ENCODE measurements around the gene RNF123. TPM values are rescaled to one million over a fixed set of nuclear protein-coding genes. Genes with fewer than 3 reads are reported as not detected.
A peak's percentile ranks its signal among the peaks of the same experiment; 100 is the strongest.

Gene RNF123
- polyA plus RNA-seq, 4 donors, result 32.1 to 45.3 (median 39.0) TPM

GRCh38 chr3:49657208-49657915 is 32.0 kb upstream of the RNF123 start:
- no peak for DNase-seq (ENCODE audit: low read depth in 4 of 4, low spot score in 2 of 4)

- no peak for DNase-seq (ENCODE audit: low read depth in 4 of 4, low spot score in 2 of 4)
Observed at GRCh38 chr3:49658711-49659110, 30.6 kb upstream of the RNF123 start.

- no peak for DNase-seq (ENCODE audit: low read depth in 4 of 4, low spot score in 2 of 4)
Observed at GRCh38 chr3:49659756-49660155, 29.6 kb upstream of the RNF123 start.

GRCh38 chr3:49661281-49661680 is 28.1 kb upstream of the RNF123 start:
- DNase-seq (ENCODE audit: low read depth in 4 of 4, low spot score in 2 of 4), result no peak

- DNase-seq (ENCODE audit: low read depth in 4 of 4, low spot score in 2 of 4), result no peak
Observed at GRCh38 chr3:49662021-49662420, 27.3 kb upstream of the RNF123 start.

GRCh38 chr3:49662720-49663413 is 26.5 kb upstream of the RNF123 start:
- no peak for DNase-seq (ENCODE audit: low read depth in 4 of 4, low spot score in 2 of 4)

- no peak for DNase-seq (ENCODE audit: low read depth in 4 of 4, low spot score in 2 of 4)
Observed at GRCh38 chr3:49663831-49664230, 25.5 kb upstream of the RNF123 start.

GRCh38 chr3:49664300-49664699 is 25.1 kb upstream of the RNF123 start:
- DNase-seq (ENCODE audit: low read depth in 4 of 4, low spot score in 2 of 4), result no peak

- no peak for DNase-seq (ENCODE audit: low read depth in 4 of 4, low spot score in 2 of 4)
Observed at GRCh38 chr3:49665822-49666519, 23.4 kb upstream of the RNF123 start.

GRCh38 chr3:49666592-49666991 is 22.8 kb upstream of the RNF123 start:
- no peak for DNase-seq (ENCODE audit: low read depth in 4 of 4, low spot score in 2 of 4)

- no peak for DNase-seq (ENCODE audit: low read depth in 4 of 4, low spot score in 2 of 4)
Observed at GRCh38 chr3:49667701-49668413, 21.5 kb upstream of the RNF123 start.

- DNase-seq (ENCODE audit: low read depth in 4 of 4, low spot score in 2 of 4), result no peak
Observed at GRCh38 chr3:49668414-49668797, 21.0 kb upstream of the RNF123 start.

GRCh38 chr3:49668861-49669260 is 20.5 kb upstream of the RNF123 start:
- DNase-seq (ENCODE audit: low read depth in 4 of 4, low spot score in 2 of 4), result no peak

- DNase-seq (ENCODE audit: low read depth in 4 of 4, low spot score in 2 of 4), result no peak
Observed at GRCh38 chr3:49669352-49669751, 20.0 kb upstream of the RNF123 start.

- DNase-seq (ENCODE audit: low read depth in 4 of 4, low spot score in 2 of 4), result no peak
Observed at GRCh38 chr3:49670940-49671290, 18.4 kb upstream of the RNF123 start.

GRCh38 chr3:49671291-49672288 is 17.8 kb upstream of the RNF123 start:
- peak in 2 of 4 donors; percentile 41 to 62 for DNase-seq (ENCODE audit: low read depth in 4 of 4, low spot score in 2 of 4)

GRCh38 chr3:49673121-49673714 is 16.1 kb upstream of the RNF123 start:
- DNase-seq (ENCODE audit: low read depth in 4 of 4, low spot score in 2 of 4), result no peak

GRCh38 chr3:49673715-49674496 is 15.5 kb upstream of the RNF123 start, which contains the start of gene APEH:
Gene APEH, plus strand, starts transcription at chr3:49674351. Its CDS starts 51 bp downstream, at chr3:49674402.
- peak; percentile 84 to 90 (median 89) for DNase-seq (ENCODE audit: low read depth in 4 of 4, low spot score in 2 of 4)

Data from left renal cortex interstitium (tissue), 4 donors.